ENCODE data around the gene LPP. TPM values are rescaled to one million over a fixed set of nuclear protein-coding genes. Genes with fewer than 3 reads are reported as not detected.

LPP gene
- total and polyA plus RNA-seq, 8 donors: 23.1 to 220 (median 26.7) TPM

DNA sequence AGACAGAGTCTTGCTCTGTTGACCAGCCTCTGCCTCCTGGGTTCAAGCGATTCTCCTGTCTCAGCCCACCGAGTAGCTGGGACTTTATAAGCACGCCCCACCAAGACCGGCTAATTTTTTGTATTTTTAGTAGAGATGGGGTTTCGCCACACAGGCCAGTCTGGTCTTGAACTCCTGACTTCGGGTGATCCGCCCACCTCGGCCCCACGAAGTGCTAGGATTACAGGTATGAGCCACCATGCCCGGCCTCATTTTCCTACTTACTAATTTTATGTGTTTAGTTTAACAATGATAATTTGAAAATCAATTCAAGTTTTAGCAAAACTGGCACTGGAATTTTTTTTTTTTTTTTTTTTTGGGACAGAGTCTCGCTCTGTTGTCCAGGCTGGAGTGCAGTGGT is 336.5 kb downstream of the LPP start:
- DNase-seq: no peak
- Histone ChIP-seq H3K27me3 (no peaks in the 10 kb centered on the region), H3K4me3 (no peak overlapping the region), H3K9me3 (no peaks in the 10 kb centered on the region), H3K36me3 (peaks cover 0 to 7% of the 10 kb centered on the region in 2 donors), H3K27ac (no peak overlapping the region), H3K4me1 (no peaks in the 10 kb centered on the region)
- intact Hi-C loops (cut with DNase I): no loop called here
- no peak for TF ChIP-seq CTCF (IDR thresholded peaks at IDR 0.05)
- no peak for ATAC-seq

DNA sequence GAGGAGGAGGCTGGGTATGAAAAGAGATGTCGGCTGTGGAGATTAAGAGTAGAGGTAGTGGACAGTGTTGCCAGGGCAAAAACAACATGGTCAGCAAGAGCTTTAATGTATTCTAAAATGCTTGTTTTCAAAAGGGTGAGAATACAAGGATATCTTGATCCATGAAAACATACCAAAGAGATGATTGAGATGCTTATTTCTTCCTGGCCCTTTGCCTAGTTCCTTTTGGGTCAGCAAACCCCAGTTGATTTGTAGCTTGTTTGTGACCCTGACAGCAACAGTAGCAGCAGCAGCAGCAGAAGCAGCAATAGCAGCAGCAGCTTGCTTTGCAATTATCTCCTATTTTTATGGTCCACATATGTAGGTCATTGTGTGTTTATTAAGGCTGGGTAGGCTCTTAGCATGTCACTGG is 337.3 kb downstream of the LPP start:
- intact Hi-C loops (cut with DNase I): no loop called here
- Histone ChIP-seq H3K4me1 (no peaks in the 10 kb centered on the region), H3K9me3 (no peaks in the 10 kb centered on the region), H3K36me3 (peaks cover 0 to 7% of the 10 kb centered on the region in 2 donors), H3K27me3 (no peaks in the 10 kb centered on the region), H3K27ac (no peak overlapping the region), H3K4me3 (no peak overlapping the region)
- peak in 1 of 4 donors; percentile 9 for DNase-seq
- no peak for ATAC-seq
- no peak for TF ChIP-seq CTCF (IDR thresholded peaks at IDR 0.05)

- Histone ChIP-seq H3K27ac (no peak overlapping the region), H3K9me3 (no peaks in the 10 kb centered on the region), H3K27me3 (no peaks in the 10 kb centered on the region), H3K36me3 (no peaks in the 10 kb centered on the region), H3K4me3 (no peak overlapping the region), H3K4me1 (no peaks in the 10 kb centered on the region)
- no peak for ATAC-seq
- no peak for DNase-seq
- no peak for TF ChIP-seq CTCF (IDR thresholded peaks at IDR 0.05)
- intact Hi-C loops (cut with DNase I): no loop called here
These were observed 342.4 kb downstream of the LPP start for GRCh38 chr3:188496390-188496789.

DNA sequence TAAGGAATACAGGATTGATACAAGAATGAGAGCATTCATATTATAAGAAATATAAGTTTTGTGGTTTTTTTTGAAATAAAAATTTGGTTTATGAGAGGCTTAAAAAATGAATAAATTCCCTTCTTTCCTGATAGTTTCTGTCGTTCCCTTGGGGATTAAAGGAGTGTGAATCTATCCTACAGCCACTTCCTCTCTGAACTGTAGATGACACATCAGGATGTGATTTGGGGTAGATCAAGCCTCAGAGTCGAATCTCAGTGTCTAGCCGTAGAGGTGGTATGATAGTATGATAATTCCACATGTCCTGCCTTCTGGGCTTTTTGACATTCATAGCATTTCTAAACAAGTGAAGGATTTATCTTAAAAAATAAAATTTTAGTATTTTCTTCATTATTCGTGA is 343.1 kb downstream of the LPP start:
- DNase-seq (no peak), ATAC-seq (no peak)
- peaks cover 0 to 4% of the 10 kb centered on the region in 2 donors for H3K9me3 ChIP-seq
- H3K36me3 ChIP-seq: no peaks in the 10 kb centered on the region
- no peaks in the 10 kb centered on the region for H3K4me1 ChIP-seq
- no peak overlapping the region for H3K4me3 ChIP-seq
- TF ChIP-seq CTCF (IDR thresholded peaks at IDR 0.05): no peak
- H3K27ac ChIP-seq: no peak overlapping the region
- intact Hi-C loops (cut with DNase I): no loop called here
- no peaks in the 10 kb centered on the region for H3K27me3 ChIP-seq

GRCh38 chr3:188503647-188504046 is 349.7 kb downstream of the LPP start:
- ATAC-seq: no peak
- DNase-seq: no peak
- Histone ChIP-seq H3K36me3 (no peaks in the 10 kb centered on the region), H3K9me3 (peaks cover 6 to 26% of the 10 kb centered on the region in 2 donors), H3K27ac (no peak overlapping the region), H3K27me3 (no peaks in the 10 kb centered on the region), H3K4me3 (no peak overlapping the region), H3K4me1 (peaks cover 7 to 36% of the 10 kb centered on the region in 2 donors)
- intact Hi-C loops (cut with DNase I): no loop called here
- TF ChIP-seq CTCF (IDR thresholded peaks at IDR 0.05): no peak

All from left lung (tissue), 10 donors.